ENCODE results near the gene CADPS2. TPM values are rescaled to one million over a fixed set of nuclear protein-coding genes. Genes with fewer than 3 reads are reported as not detected.

The CADPS2 gene
- total and polyA plus RNA-seq, 10 of the 15 experiments (the other 5 are each of a cell fraction or from before 2014, with no cell fraction given): 0.05 to 7.5 (median 0.25) TPM

- Histone ChIP-seq H3K9ac (ENCODE audit: control insufficient read depth, insufficient read depth, low read length) (no peak overlapping the region), H3K27me3 (replicated peaks in 1 of 2; ENCODE audit: control insufficient read depth in 2 of 2, insufficient read depth in 2 of 2, low read length in 1 of 2) (no peaks in the 10 kb centered on the region), H2AFZ (ENCODE audit: control insufficient read depth, low read depth, low read length) (no peak overlapping the region), H3K4me2 (ENCODE audit: control insufficient read depth, insufficient read depth) (no peak overlapping the region), H3K36me3 (ENCODE audit: control insufficient read depth in 2 of 2, insufficient read depth in 2 of 2, low read length in 1 of 2) (no peaks in the 10 kb centered on the region), H3K4me3 (no peak overlapping the region), H3K9me3 (replicated peaks; ENCODE audit: control insufficient read depth, insufficient read depth, low read length) (no peaks in the 10 kb centered on the region), H4K20me1 (ENCODE audit: control insufficient read depth, insufficient read depth) (no peaks in the 10 kb centered on the region), H3K79me2 (ENCODE audit: control insufficient read depth, insufficient read depth, low read length) (no peaks in the 10 kb centered on the region), H3K4me1 (ENCODE audit: control insufficient read depth, insufficient read depth, low read length) (no peaks in the 10 kb centered on the region), H3K27ac (ENCODE audit: control insufficient read depth, insufficient read depth) (no peak overlapping the region)
- ChIA-PET CTCF (interaction anchor here (0.7 to 2.3 kb wide), 3 partner anchors 10 to 46 kb away, joined by 3 to 7 read pairs (median 3); no protein-coding TSS in a partner anchor), SMC1A (ENCODE audit: uncharacterized antibody, unreplicated experiment) (interaction anchor here (1.2 to 2.0 kb wide), 2 partner anchors 15 to 39 kb away, joined by 4 to 6 read pairs; no protein-coding TSS in a partner anchor), RAD21 (ENCODE audit: unreplicated experiment) (no interaction called here), POLR2A (no interaction called here)
- in situ Hi-C loops (cut with MboI): no loop called here
- BruUV-seq (replicated peaks): no TSS peak
- WGBS (ENCODE audit: insufficient coverage, insufficient replicate concordance, low lambda C conversion rate, missing lambda C conversion rate): 79% methylated on average over 8 of the region's 8 CpGs
- intact Hi-C loops (cut with micrococcal nuclease; ENCODE audit: unreplicated experiment): no loop called here
- TF ChIP-seq YBX1 (IDR thresholded peaks at IDR 0.05) (no peak), ZBED1 (IDR thresholded peaks at IDR 0.05; ENCODE audit: borderline replicate concordance) (no peak), MYC (IDR thresholded peaks at IDR 0.05; ENCODE audit: insufficient read depth, insufficient read length, insufficient replicate concordance, low read length, severe bottlenecking) (no peak), RAD21 (IDR thresholded peaks at IDR 0.05; ENCODE audit: insufficient read depth, low read depth, low read length) (no peak), CEBPB (IDR thresholded peaks at IDR 0.05; ENCODE audit: borderline replicate concordance in 1 of 2, low read depth in 2 of 2, low read length in 2 of 2) (no peak), NFXL1 (IDR thresholded peaks at IDR 0.05; ENCODE audit: borderline replicate concordance) (no peak), ZNF687 (IDR thresholded peaks at IDR 0.05) (no peak), GABPA (IDR thresholded peaks at IDR 0.05; ENCODE audit: low read depth) (no peak)
- TF ChIP-seq, protein P1, sequence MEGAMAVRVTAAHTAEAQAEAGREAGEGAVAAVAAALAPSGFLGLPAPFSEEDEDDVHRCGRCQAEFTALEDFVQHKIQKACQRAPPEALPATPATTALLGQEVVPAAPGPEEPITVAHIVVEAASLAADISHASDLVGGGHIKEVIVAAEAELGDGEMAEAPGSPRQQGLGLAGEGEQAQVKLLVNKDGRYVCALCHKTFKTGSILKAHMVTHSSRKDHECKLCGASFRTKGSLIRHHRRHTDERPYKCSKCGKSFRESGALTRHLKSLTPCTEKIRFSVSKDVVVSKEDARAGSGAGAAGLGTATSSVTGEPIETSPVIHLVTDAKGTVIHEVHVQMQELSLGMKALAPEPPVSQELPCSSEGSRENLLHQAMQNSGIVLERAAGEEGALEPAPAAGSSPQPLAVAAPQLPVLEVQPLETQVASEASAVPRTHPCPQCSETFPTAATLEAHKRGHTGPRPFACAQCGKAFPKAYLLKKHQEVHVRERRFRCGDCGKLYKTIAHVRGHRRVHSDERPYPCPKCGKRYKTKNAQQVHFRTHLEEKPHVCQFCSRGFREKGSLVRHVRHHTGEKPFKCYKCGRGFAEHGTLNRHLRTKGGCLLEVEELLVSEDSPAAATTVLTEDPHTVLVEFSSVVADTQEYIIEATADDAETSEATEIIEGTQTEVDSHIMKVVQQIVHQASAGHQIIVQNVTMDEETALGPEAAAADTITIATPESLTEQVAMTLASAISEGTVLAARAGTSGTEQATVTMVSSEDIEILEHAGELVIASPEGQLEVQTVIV (IDR thresholded peaks at IDR 0.05; ENCODE audit: borderline replicate concordance, partially characterized antibody): no peak
- TF ChIP-seq, protein P2, sequence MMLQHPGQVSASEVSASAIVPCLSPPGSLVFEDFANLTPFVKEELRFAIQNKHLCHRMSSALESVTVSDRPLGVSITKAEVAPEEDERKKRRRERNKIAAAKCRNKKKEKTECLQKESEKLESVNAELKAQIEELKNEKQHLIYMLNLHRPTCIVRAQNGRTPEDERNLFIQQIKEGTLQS (IDR thresholded peaks at IDR 0.05; ENCODE audit: borderline replicate concordance, extremely low read depth, low read depth, low read length): no peak
- FAIRE-seq (no peak), DNase-seq (ENCODE audit: low read depth, low spot score) (no peak), ATAC-seq (no peak)
Observed at GRCh38 chr7:122672536-122672935, 213.7 kb downstream of the CADPS2 start.
